GM18499 (cell line): ENCODE results near the gene ABCB1.
"Not testable (repeated sequence)": the region's sequence is repeated elsewhere in the genome, so short reads cannot be mapped to it uniquely, and the experiment has no call there.

Experiments
- ATAC-seq: cut with Tn5 transposase; IDR thresholded peaks from one replicate; pipeline ENCODE4 v1.9.1; 2021; ENCODE audit warnings: moderate number of reproducible peaks; ENCODE audit not compliant: insufficient read depth, unreplicated experiment

The ABCB1 gene

GRCh38 chr7:87475359-87476178 is 125.1 kb downstream of the ABCB1 start, which contains the start of gene ABCB4:
Gene ABCB4, minus strand, starts transcription at chr7:87475680. Its CDS starts 215 bp downstream, at chr7:87475465.
- no peak for ATAC-seq

GRCh38 chr7:87474533-87475358 is 125.9 kb downstream of the ABCB1 start:
- peak; percentile 68 for ATAC-seq

- ATAC-seq = peak; percentile 4
These were observed 126.7 kb downstream of the ABCB1 start for GRCh38 chr7:87473986-87474385.

- ATAC-seq = no peak
These were observed 127.5 kb downstream of the ABCB1 start for GRCh38 chr7:87473192-87473591.

- ATAC-seq = no peak
These were observed 129.2 kb downstream of the ABCB1 start for GRCh38 chr7:87471473-87471872.

- ATAC-seq = not testable (repeated sequence)
These were observed 131.5 kb downstream of the ABCB1 start for GRCh38 chr7:87469204-87469603.

GRCh38 chr7:87465534-87465880 is 135.2 kb downstream of the ABCB1 start:
- not testable (repeated sequence) for ATAC-seq

- not testable (repeated sequence) for ATAC-seq
These were observed 135.7 kb downstream of the ABCB1 start for GRCh38 chr7:87464830-87465533.

- no peak for ATAC-seq
These were observed 136.7 kb downstream of the ABCB1 start for GRCh38 chr7:87463982-87464381.

GRCh38 chr7:87460444-87460843 is 140.2 kb downstream of the ABCB1 start:
- ATAC-seq = not testable (repeated sequence)

GRCh38 chr7:87459941-87460340 is 140.7 kb downstream of the ABCB1 start:
- ATAC-seq = no peak

- no peak for ATAC-seq
These were observed 142.5 kb downstream of the ABCB1 start for GRCh38 chr7:87458148-87458547.

GRCh38 chr7:87456247-87456646 is 144.4 kb downstream of the ABCB1 start:
- no peak for ATAC-seq
